GM18520 (cell line): Measurements from ENCODE around the gene RPL37A.

Experiments used
- ATAC-seq: cut with Tn5 transposase; IDR thresholded peaks from one replicate; pipeline ENCODE4 v1.9.1; 2021; ENCODE audit not compliant: unreplicated experiment

The RPL37A gene

DNA sequence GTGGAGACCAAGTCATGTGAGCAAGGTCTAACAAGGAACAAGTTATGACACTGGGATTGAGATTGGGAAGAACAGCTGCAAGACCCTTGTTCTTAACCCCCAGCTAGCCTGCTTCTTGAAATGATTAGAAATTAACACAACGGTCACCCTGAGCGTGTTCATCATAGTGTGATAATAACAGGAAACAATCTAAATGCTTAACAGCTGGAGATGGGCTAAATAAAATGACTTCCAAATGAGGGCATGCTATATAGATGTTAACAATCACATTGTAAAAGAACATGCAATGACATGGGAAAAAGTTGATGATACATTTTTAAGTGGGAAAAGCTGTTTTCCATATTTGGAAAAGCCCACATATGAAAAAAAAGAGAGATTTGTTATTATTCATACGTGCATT, 47.6 kb downstream of the RPL37A start:
- ATAC-seq = no peak

DNA sequence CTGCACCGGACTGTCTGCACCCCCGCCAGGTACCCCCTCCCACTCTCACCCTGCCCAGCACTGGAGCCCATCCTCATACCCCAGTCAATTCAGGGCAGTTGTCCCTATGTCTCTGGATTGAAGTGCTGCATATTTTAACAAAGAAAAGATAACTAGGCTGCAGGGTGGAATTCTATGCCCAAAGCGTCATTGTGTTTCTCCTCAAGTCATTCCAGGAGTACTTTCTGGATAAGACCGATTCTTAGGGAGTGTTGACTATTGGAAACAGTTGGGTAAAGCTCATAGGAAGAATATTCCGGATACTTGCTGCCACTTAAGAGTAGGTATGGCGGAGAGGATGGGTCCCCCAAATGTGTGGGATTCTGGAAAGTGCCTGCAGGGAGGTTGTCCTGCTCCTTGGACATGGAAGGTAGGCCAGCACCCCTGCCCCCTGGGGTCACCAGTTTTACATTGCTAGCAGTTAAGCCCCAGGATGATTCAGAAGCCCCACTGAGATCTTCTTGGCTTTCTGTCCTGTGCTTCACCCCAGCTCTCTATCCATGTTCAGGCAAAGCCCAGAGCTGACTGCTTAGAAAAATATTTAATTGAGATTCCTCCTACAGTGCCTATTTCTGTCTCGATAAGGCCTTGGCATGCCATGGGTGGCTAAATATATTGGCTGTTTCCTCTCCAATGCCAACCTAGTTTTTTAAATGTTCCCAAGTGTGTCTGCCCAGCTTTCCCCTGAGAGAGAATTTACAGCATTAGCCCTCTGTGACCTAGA, 48.2 kb downstream of the RPL37A start:
- no peak for ATAC-seq

DNA sequence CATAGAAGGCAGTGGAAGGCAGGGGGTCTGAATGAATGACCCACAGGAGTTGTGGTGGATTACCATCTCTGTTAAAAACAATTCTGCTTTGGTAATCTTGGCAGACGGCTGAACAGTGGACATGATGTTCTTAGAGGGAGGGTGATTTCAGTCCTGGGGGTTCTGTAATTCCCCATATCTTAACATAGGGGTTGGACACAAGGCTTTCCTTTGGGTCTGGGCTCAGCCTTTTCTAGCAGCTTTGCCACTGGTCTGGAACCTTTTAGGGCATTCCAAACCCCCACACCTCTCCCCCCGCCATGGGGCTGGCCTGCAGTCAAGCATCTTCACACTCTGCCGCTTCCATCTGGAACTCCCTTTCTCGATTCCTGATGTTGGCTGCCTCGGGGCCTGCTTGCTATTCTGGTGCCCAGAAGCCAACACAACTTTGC, 50.3 kb downstream of the RPL37A start:
- ATAC-seq = no peak

GRCh38 chr2:216549926-216550690, 51.5 kb downstream of the RPL37A start:
- ATAC-seq = no peak

- no peak for ATAC-seq
These were observed 52.8 kb downstream of the RPL37A start for GRCh38 chr2:216551234-216552068.

- ATAC-seq = no peak
These were observed 54.4 kb downstream of the RPL37A start for GRCh38 chr2:216553093-216553478.
